ENCODE results near the gene ALAD. TPM values are rescaled to one million over a fixed set of nuclear protein-coding genes. Genes with fewer than 3 reads are reported as not detected.

The ALAD gene
- total RNA-seq, 1 experiment from 2014 or later, result 7.8 TPM

DNA sequence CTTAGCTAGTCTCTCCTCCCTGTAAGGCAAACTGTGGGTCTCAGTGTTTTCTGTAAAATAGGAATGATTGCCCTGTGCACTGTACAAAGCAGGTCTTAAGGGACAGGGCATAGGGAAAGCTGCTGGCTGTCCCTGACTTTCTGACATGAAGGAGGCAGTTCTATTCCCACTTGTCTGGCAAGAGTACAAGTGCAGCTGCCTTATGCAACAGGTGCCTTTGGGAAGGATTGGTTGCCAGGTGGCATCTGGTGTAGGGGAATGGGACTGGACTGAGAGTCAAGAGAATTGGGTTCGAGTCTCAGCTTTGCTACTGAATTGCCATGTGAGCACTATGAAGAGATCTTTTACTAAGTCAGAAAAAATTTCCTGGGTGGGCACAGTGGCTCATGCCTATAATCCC lies 41.7 kb downstream of the ALAD start:
- H3K27me3 Mint-ChIP-seq (ENCODE audit: insufficient read depth, unreplicated experiment), result peaks cover 15% of the 10 kb centered on the region
- intact Hi-C loops (cut with micrococcal nuclease), result no loop called here
- no TSS peak for BruUV-seq (replicated peaks)
- TF ChIP-seq, protein P1, sequence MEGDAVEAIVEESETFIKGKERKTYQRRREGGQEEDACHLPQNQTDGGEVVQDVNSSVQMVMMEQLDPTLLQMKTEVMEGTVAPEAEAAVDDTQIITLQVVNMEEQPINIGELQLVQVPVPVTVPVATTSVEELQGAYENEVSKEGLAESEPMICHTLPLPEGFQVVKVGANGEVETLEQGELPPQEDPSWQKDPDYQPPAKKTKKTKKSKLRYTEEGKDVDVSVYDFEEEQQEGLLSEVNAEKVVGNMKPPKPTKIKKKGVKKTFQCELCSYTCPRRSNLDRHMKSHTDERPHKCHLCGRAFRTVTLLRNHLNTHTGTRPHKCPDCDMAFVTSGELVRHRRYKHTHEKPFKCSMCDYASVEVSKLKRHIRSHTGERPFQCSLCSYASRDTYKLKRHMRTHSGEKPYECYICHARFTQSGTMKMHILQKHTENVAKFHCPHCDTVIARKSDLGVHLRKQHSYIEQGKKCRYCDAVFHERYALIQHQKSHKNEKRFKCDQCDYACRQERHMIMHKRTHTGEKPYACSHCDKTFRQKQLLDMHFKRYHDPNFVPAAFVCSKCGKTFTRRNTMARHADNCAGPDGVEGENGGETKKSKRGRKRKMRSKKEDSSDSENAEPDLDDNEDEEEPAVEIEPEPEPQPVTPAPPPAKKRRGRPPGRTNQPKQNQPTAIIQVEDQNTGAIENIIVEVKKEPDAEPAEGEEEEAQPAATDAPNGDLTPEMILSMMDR (IDR thresholded peaks at IDR 0.05; ENCODE audit: unreplicated experiment), result no peak
- no peaks in the 10 kb centered on the region for H3K9me3 Mint-ChIP-seq (ENCODE audit: unreplicated experiment)
- DNase-seq (ENCODE audit: unreplicated experiment), result no peak
- POLR2A ChIA-PET, result interaction anchor here (1.1 to 1.5 kb wide), 2 partner anchors 12 to 53 kb away, joined by 3 to 4 read pairs; no protein-coding TSS in a partner anchor
- no peak overlapping the region for H3K4me3 Mint-ChIP-seq (ENCODE audit: unreplicated experiment)
- H3K4me1 Mint-ChIP-seq (ENCODE audit: insufficient read depth, unreplicated experiment), result peaks cover 6% of the 10 kb centered on the region
- CTCF ChIA-PET, result interaction anchor here (0.5 kb wide), 1 partner anchor 85 kb away, joined by 3 read pairs; no protein-coding TSS in a partner anchor
- no peak overlapping the region for H3K27ac Mint-ChIP-seq (ENCODE audit: low read depth, unreplicated experiment)
- H3K36me3 Mint-ChIP-seq (ENCODE audit: insufficient read depth, unreplicated experiment), result no peaks in the 10 kb centered on the region

DNA sequence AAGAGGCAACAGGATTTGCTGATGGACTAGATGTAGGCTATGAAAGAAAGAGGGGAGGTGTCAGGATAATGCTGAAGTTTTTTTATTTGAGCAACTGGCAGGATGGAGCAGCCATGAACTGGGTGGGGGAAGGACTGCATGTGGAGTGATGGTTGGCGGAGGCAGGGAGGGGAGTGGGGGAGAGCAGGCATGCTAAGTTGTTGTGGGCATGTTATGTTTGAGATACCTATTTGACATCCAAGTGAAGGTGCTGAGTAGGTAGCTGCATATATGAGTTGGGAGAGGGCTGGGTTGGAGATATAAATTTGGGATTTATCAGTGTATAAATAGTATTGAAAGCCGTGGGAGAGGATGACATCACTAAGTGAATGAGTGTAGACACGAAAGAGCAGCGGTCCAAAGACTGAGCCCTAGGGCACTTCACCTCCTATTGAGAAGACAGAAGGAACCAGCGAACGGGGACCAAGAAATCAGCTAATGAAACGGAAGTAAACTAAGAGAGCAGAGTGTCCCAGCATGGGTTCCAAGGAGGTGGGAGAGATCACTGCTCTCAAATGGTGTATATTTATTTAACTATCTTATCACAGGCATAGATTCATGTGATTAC lies 44.3 kb downstream of the ALAD start:
- no peak for DNase-seq (ENCODE audit: unreplicated experiment)
- TF ChIP-seq, protein P1 (IDR thresholded peaks at IDR 0.05; ENCODE audit: unreplicated experiment), result no peak
- POLR2A ChIA-PET, result interaction anchor here (0.5 to 0.8 kb wide), 3 partner anchors 10 to 132 kb away, joined by 3 to 5 read pairs (median 3); no protein-coding TSS in a partner anchor
- intact Hi-C loops (cut with micrococcal nuclease), result no loop called here
- H3K36me3 Mint-ChIP-seq (ENCODE audit: insufficient read depth, unreplicated experiment), result no peaks in the 10 kb centered on the region
- peaks cover 6% of the 10 kb centered on the region for H3K4me1 Mint-ChIP-seq (ENCODE audit: insufficient read depth, unreplicated experiment)
- H3K27me3 Mint-ChIP-seq (ENCODE audit: insufficient read depth, unreplicated experiment), result peaks cover 16% of the 10 kb centered on the region
- H3K9me3 Mint-ChIP-seq (ENCODE audit: unreplicated experiment), result no peaks in the 10 kb centered on the region
- BruUV-seq (replicated peaks), result no TSS peak
- CTCF ChIA-PET, result interaction anchor here (0.7 kb wide), 1 partner anchor 16 kb away, joined by 3 read pairs; no protein-coding TSS in a partner anchor
- no peak overlapping the region for H3K27ac Mint-ChIP-seq (ENCODE audit: low read depth, unreplicated experiment)
- no peak overlapping the region for H3K4me3 Mint-ChIP-seq (ENCODE audit: unreplicated experiment)

DNA sequence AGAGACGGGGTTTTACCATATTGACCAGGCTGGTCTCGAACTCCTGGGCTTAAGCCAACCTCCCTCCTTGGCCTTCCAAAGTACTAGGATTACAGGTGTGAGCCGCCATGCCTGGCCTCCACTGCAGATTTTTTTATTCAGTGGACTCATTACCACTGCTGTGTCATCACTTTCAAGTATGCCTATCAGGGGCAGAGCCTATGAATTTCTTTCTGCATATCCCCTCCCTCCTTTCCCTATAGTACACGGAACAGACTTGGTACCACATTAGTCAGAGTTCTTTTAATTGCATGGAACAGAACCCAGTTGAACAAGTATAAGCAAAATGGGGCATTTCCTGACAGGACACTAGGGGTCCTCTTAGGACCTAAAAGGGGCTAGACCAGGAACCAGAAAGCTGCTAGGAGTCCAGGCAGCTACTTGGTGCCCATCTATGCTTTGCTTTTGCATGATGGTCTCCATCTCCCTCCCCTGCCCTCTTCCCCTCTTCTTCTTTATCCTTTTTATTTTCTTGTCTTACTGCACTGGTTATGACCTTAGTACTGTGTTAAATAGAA lies 46.0 kb downstream of the ALAD start:
- H3K4me3 Mint-ChIP-seq (ENCODE audit: unreplicated experiment), result no peak overlapping the region
- ChIA-PET CTCF (interaction anchor here (0.5 kb wide), 1 partner anchor 1039 kb away, joined by 6 read pairs; no protein-coding TSS in a partner anchor), POLR2A (interaction anchor here (0.7 kb wide), 1 partner anchor 81 kb away, joined by 3 read pairs; no protein-coding TSS in a partner anchor)
- no peaks in the 10 kb centered on the region for H3K4me1 Mint-ChIP-seq (ENCODE audit: insufficient read depth, unreplicated experiment)
- H3K9me3 Mint-ChIP-seq (ENCODE audit: unreplicated experiment), result no peaks in the 10 kb centered on the region
- BruUV-seq (replicated peaks), result no TSS peak
- H3K27me3 Mint-ChIP-seq (ENCODE audit: insufficient read depth, unreplicated experiment), result peaks cover 32% of the 10 kb centered on the region
- TF ChIP-seq, protein P1 (IDR thresholded peaks at IDR 0.05; ENCODE audit: unreplicated experiment), result no peak
- intact Hi-C loops (cut with micrococcal nuclease), result no loop called here
- peak; percentile 25 for DNase-seq (ENCODE audit: unreplicated experiment)
- H3K27ac Mint-ChIP-seq (ENCODE audit: low read depth, unreplicated experiment), result no peak overlapping the region
- no peaks in the 10 kb centered on the region for H3K36me3 Mint-ChIP-seq (ENCODE audit: insufficient read depth, unreplicated experiment)

DNA sequence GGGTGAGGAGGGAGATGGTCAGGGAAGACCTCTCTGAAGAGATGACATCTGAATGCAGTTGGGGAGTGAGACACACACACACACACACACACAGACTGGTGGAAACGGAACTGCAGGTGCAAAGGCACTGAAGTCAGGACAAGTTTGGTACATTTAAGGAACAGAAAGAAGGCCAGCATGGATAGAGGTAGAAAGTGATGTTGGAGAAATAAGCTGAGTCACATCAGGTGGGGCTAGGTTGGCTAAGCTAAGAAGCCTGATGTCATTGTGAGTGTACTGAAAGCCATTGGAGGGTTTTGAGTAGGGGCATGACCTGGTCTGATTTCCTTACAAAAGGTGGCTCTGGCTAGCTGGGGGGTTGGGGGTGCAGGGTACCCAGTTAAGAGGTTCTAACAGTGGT lies 48.7 kb downstream of the ALAD start:
- ChIA-PET CTCF (interaction anchor here (0.8 to 1.7 kb wide), 4 partner anchors 10 to 77 kb away, joined by 3 to 5 read pairs (median 3); partner anchors contain the start of genes CDC26 and PRPF4), POLR2A (interaction anchor here (1.1 to 1.2 kb wide), 2 partner anchors 10 to 13 kb away, joined by 4 read pairs; partner anchors contain the start of gene WDR31)
- H3K4me1 Mint-ChIP-seq (ENCODE audit: insufficient read depth, unreplicated experiment), result no peaks in the 10 kb centered on the region
- intact Hi-C loops (cut with micrococcal nuclease), result no loop called here
- TF ChIP-seq, protein P1 (IDR thresholded peaks at IDR 0.05; ENCODE audit: unreplicated experiment), result no peak
- H3K27ac Mint-ChIP-seq (ENCODE audit: low read depth, unreplicated experiment), result no peak overlapping the region
- H3K9me3 Mint-ChIP-seq (ENCODE audit: unreplicated experiment), result no peaks in the 10 kb centered on the region
- DNase-seq (ENCODE audit: unreplicated experiment), result no peak
- no TSS peak for BruUV-seq (replicated peaks)
- H3K4me3 Mint-ChIP-seq (ENCODE audit: unreplicated experiment), result no peak overlapping the region
- peaks cover 37% of the 10 kb centered on the region for H3K27me3 Mint-ChIP-seq (ENCODE audit: insufficient read depth, unreplicated experiment)
- no peaks in the 10 kb centered on the region for H3K36me3 Mint-ChIP-seq (ENCODE audit: insufficient read depth, unreplicated experiment)

Data from MCF 10A (cell line).